Activated CD4-positive, alpha-beta T cell treated with anti-CD3 and anti-CD28 coated beads, Interleukin-2, amount 50 U/mL, for 4 hours (primary cell): Measurements from ENCODE around the gene PPBP.
"Not testable (repeated sequence)": the region's sequence is repeated elsewhere in the genome, so short reads cannot be mapped to it uniquely, and the experiment has no call there.

Experiments used
- DNase-seq, 2 experiments: peaks; one replicate each; pipeline ENCODE4 v3.0.0-alpha.2; 2020

Gene PPBP

DNA sequence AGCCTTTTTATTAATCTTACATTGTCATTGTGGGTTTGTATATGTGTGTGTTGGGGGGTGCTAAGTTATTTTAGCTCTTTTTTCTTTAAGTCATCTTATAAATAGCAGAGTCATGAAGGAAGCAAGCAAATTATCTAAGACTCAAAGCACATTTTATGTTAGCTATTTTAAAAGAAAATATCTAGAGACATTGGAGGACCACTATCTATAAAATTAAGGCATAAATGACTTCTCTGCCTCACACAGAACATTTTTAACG lies 3.7 kb upstream of the PPBP start:
- DNase-seq: no peak

GRCh38 chr4:73990988-73991741 lies 3.2 kb upstream of the PPBP start:
- no peak for DNase-seq

DNA sequence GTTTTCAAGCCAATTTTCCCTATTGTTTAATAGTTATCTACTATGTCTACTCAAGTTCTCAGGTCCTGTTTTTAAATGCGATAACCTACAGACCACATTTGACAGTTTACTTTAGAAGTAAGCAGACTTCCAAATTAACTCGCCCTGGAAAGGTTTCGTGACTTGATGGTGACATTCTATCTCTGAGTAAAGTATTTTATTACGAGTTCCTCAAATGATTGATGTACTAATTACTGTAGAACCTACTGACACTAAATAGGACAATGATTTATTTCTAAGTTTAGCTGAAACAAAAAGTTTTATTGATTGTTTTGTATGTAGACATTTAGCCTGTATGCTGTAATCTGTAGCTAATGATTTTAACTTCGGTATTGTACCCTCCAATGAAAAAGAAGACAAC lies 1.9 kb upstream of the PPBP start:
- DNase-seq: no peak

GRCh38 chr4:73989031-73989430 lies 1.0 kb upstream of the PPBP start:
- no peak for DNase-seq

DNA sequence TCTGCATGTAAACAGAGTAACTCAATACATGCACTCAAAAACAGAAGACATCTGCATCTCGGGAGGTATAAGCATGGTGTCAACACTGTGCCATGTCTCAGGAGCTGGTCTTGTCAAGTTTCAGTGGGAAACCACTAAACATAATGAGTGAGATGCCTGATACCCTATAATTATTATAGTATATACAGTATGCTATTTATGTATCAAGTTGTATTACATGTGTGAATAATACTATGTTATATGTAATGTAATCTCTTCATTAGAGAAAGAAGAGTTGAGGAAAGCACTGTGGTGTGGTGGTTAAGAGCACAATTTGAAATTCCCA lies 2.5 kb downstream of the PPBP start:
- DNase-seq: no peak

GRCh38 chr4:73984736-73985527 lies 3.1 kb downstream of the PPBP start:
- no peak for DNase-seq

DNA sequence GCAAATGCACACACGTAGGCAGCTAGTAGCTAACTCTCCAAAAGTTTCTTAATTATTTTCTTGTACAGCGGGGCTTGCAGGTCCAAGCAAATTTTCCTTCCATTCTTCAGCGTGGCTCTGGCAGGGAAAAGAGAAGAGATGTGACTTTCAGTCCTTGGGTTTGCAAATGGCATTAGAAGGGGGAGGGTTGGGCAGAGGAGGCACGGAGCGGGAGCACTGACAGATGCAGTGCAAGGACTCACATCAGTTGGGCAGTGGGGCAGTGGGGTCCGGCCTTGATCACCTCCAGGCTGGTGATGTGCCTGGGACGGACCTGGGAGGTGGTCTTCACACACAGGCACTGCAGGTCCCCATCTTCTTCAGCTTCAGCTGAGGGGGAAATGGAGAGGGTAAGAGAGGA lies 6.8 kb downstream of the PPBP start:
- not testable (repeated sequence) for DNase-seq

- DNase-seq: no peak
Measured at GRCh38 chr4:73979407-73979957, 8.5 kb downstream of the PPBP start.

- no peak for DNase-seq
Measured at GRCh38 chr4:73978886-73979285, 9.1 kb downstream of the PPBP start.

DNA sequence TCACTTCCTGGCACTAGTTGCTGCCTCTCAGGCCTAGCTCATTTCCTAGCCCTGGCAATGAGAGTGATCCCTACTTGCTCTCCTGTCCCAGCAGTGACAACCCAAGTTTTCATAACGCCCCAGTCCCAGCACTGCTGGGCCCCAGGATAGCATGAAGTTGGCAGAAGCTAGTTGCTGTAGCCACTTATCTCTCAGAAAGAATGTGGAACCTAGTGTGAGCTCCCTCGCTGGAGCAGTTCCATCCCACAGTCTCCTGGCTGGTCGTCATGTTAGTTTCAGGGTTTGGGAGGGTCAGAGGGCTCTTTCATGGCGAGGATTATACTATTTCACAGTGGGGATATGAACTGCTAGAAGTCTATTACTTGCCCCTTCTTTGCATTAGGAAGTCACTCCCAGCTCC lies 11.3 kb downstream of the PPBP start:
- DNase-seq: no peak

GRCh38 chr4:73976217-73976616 lies 11.8 kb downstream of the PPBP start:
- no peak for DNase-seq

DNA sequence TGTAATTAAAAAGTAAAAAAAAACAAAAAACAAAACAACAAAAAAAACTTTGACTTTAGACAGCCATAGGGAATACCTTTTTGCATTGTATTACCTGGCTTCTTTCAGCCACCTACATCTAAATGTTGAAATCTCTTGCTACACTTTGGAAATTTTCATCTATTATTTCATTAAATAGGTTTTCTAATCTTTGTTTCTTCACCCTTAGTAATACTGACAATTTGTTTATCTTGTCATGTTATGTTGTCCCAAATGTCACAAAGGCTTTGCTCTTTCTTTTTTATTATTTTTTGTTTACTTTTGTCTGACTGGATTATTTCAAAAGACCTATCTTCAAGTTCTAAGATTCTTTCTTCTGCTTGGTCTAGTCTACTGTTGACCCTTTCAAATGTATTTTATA lies 13.6 kb downstream of the PPBP start:
- DNase-seq: no peak

DNA sequence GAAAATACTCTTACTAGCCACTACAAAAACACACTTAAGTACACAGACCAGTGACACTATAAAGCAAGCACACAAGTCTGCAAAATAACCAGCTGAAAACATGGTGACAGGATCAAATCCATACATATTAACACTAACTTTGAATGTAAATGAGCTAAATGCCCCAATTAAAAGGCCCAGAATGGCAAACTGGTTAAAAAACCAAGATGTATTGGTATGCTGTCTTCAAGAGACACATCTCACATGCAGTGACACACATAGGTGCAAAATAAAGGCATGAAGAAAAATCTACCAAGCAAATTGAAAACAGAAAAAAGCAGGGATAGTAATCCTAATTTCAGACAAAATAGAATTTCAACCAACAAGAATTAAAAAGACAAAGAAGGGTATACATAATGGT lies 17.0 kb downstream of the PPBP start:
- no peak for DNase-seq

DNA sequence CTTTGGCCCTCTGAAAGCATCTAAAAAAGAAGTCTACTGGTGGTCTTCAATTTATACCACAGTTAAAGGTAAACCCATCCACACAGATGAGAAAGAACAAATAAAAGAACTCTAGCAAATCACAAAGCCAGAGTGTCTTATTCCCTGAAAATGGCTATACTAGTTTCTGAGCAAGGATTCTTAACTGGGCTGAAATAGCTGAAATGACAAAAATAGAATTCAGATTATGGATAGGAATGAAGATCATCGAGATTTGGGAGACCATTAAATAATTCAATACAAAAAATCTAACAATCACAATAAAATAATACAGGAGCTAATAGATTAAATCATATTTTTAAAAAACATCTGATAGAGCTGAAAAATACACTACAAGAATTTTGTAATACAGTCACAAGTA lies 18.0 kb downstream of the PPBP start:
- no peak for DNase-seq

DNA sequence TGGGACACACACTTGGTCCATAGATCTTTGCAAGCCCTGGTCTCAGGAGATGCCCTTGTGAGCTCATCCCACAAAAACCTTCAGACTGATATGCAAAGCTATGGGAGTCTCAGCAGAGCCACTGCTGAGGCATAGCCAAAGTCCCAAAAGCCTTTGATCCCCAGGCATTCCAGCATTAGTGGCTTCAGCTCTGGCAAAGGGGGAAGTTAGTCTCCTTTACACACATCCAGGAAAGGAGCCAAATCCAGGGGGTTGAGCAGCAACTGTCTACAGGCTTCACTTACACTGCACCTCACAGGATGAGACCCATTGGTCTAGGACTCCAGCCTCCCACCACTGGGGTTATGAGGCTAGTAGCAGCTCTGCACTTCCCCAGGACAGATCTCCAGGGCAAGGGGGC lies 20.1 kb downstream of the PPBP start:
- DNase-seq: no peak

DNA sequence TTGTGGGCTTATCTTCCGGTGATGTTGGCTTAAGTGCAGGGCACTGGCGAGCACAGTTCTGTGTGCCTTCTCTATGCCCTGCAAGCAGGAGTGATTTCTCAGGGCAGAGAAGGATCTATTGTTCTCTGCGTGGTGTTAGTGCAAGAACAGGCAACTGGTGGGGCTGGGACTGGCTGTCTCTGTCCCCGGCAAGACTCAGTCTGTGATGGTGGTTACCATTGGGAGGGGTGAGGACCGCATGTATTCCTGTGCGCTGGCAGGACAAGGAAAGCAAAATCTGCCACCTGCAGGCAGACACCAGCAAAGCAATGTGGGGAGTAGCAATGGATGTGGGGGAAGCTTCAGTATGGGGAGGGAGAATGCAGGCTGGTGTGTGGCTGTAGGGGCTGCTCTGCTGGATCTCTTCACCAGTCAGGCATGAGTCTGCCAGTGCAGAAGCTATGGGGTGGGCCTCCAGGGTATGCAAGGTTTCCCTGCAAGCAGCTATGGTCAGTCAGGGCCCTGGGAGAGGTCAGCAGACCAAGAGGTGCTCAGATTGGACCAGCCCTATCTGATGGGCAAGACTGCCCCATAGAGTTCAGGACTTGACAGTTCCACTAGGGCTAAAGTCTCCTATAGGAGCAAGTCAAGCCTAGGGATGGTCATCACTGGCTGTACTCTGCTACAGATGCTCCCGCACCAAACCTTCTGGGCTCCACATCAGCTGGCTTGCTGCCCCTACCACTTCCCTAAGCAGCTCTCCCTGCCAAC lies 23.0 kb downstream of the PPBP start:
- DNase-seq: no peak

DNA sequence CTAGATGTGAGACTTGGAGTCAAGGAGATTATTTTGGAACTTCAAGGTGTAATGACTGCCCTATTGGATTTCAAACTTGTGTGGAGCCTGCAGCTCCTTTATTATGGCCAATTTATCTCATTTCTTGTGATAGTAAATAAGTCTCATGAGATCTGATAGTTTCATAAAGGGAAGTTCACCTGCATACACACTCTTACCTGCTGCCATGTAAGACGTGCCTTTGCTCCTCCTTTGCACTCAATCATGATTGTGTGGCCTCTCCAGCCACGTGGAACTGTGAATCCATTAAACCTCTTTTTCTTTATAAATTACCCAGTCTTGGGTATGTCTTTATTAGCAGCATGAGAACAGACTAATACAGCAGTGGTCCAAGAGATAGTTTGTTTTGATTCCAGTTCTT lies 25.3 kb downstream of the PPBP start:
- DNase-seq: no peak

GRCh38 chr4:73959041-73959440 lies 28.9 kb downstream of the PPBP start:
- DNase-seq: not testable (repeated sequence)

DNA sequence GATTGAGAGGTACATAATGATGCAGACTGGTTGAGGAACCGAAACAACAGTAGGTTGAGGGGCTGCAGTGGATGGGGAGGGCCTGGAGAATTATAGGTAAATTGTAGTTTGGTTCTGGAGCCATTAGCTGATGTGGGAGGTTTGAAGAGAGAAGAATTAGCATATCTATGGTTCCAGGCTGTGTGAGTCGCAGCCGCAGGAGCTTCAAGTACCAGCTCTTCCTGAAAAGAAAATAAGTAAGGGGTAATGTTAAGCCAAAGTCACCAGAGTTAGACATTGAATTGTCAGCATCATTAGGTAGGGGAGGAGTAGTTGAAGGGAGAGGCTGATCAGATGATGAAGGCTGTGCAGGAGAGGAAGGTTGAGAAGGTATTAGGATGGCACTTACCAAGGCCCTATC lies 35.6 kb downstream of the PPBP start:
- DNase-seq: no peak

DNA sequence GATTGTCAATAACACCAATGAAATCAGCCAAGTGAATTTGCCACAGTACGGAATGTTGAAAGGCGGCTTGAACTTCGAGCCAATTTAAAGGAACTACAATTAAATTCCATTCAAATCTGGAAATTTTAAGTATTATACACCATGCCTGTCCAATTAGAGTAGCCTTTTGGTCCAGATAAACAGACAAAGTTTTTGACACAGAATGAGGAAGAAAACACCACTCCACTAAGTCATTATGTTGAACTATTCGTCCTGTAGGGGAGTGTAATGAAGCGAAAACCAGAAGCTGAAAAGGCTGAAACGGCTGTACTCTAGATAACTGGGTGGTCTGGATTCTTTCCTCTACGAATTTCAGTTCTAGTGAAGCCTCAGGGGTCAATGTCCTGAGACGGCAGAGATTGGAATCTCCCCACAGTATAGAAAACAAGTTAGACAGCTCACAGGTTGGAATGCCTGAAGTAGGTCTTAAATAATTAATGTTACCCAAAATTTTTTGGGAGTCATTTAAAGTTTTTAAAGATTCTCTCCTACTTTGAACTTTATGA lies 37.5 kb downstream of the PPBP start:
- DNase-seq: not testable (repeated sequence)

- DNase-seq: no peak
Measured at GRCh38 chr4:73948990-73949706, 38.8 kb downstream of the PPBP start.

DNA sequence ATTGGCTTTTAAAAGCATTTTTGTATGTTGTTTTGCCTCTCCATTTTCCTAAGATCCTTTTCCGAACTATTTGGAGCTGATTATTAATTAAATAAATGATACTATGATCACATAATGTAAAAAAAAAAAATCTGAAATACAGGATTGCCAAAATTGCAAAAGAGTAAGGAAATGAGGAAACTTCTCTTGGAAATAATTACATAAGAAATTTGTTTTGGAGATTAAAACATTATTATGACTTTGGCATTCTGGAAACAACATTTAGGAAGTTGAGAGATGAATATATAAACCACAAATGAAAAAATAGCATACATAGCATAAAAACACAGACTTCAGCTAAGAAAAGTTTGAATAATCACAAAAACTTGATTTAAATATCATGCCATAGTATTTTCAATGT lies 39.7 kb downstream of the PPBP start:
- no peak for DNase-seq
